SIG-M5 (cell line): ENCODE data around the gene CCDC51.
"Not testable (repeated sequence)": the region's sequence is repeated elsewhere in the genome, so short reads cannot be mapped to it uniquely, and the experiment has no call there.

Experiments
- DNase-seq: peaks from one replicate; lab custom pipeline; 2025; lab: John Stamatoyannopoulos, UW

CCDC51 gene

GRCh38 chr3:48439820-48440589, at the start of gene CCDC51, which contains the start of gene TMA7:
TSS of gene CCDC51 (minus strand) at chr3:48440119. CDS start at chr3:48435128, 4,991 bp downstream.
TSS of gene TMA7 (plus strand) at chr3:48440257. CDS start at chr3:48440297, 40 bp downstream.
- DNase-seq: peak; percentile 84

GRCh38 chr3:48486952-48487351, 47.0 kb upstream of the CCDC51 start:
- DNase-seq: no peak

- DNase-seq: not testable (repeated sequence)
Measured at GRCh38 chr3:48482822-48483221, 42.9 kb upstream of the CCDC51 start.

GRCh38 chr3:48480891-48481290, 41.0 kb upstream of the CCDC51 start:
- DNase-seq: not testable (repeated sequence)

GRCh38 chr3:48478626-48479555, 39.0 kb upstream of the CCDC51 start:
- no peak for DNase-seq

- DNase-seq: no peak
Measured at GRCh38 chr3:48477959-48478520, 38.1 kb upstream of the CCDC51 start.

GRCh38 chr3:48476426-48477053, 36.6 kb upstream of the CCDC51 start:
- DNase-seq: no peak

- no peak for DNase-seq
Measured at GRCh38 chr3:48475188-48475587, 35.3 kb upstream of the CCDC51 start.

- no peak for DNase-seq
Measured at GRCh38 chr3:48474619-48475018, 34.7 kb upstream of the CCDC51 start.

GRCh38 chr3:48474031-48474430, 34.1 kb upstream of the CCDC51 start:
- DNase-seq: not testable (repeated sequence)

GRCh38 chr3:48473617-48473952, 33.7 kb upstream of the CCDC51 start:
- DNase-seq: no peak

- DNase-seq: peak; percentile 91
Measured at GRCh38 chr3:48472923-48473616, 33.2 kb upstream of the CCDC51 start.

GRCh38 chr3:48472673-48472922, 32.7 kb upstream of the CCDC51 start:
- no peak for DNase-seq

GRCh38 chr3:48470286-48470685, 30.4 kb upstream of the CCDC51 start:
- no peak for DNase-seq

GRCh38 chr3:48469046-48469915, 29.4 kb upstream of the CCDC51 start:
- no peak for DNase-seq

- DNase-seq: no peak
Measured at GRCh38 chr3:48468329-48468731, 28.4 kb upstream of the CCDC51 start.

GRCh38 chr3:48467473-48468267, 27.8 kb upstream of the CCDC51 start:
- DNase-seq: no peak

GRCh38 chr3:48467110-48467454, 27.2 kb upstream of the CCDC51 start:
- DNase-seq: no peak

- DNase-seq: no peak
Measured at GRCh38 chr3:48466386-48467109, 26.6 kb upstream of the CCDC51 start.
